Measurements from ENCODE around the gene CHCT1. TPM values are rescaled to one million over a fixed set of nuclear protein-coding genes. Genes with fewer than 3 reads are reported as not detected.
"Not testable (repeated sequence)": the region's sequence is repeated elsewhere in the genome, so short reads cannot be mapped to it uniquely, and the experiment has no call there.

The CHCT1 gene
- total RNA-seq, 1 donor = not detected

- DNase-seq (ENCODE audit: low read depth) = no peak
- no peak for TF ChIP-seq CTCF (IDR thresholded peaks at IDR 0.05; ENCODE audit: insufficient read depth, low read depth, low read length)
Measured at GRCh38 chr17:60403523-60403810, 18.8 kb upstream of the CHCT1 start.

DNA sequence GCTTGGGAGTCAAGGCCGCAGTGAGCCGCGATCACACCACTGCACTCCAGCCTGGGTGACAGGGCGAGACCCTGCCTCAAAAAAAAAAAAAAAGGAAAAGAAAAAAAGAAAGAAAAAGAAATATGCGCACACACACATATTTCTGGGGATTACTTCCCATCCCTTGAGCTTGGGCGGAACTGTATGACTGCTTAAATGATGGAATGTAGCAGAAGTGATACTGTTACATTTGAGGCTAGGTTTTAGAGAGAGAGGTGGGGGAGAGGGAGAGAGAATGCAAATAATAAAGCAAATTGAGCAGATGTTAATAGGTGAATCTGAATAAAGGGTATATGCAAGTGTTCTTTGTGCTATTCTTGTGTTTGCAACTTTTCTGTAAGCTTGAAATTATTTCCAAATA, 18.3 kb upstream of the CHCT1 start:
- no peak for TF ChIP-seq CTCF (IDR thresholded peaks at IDR 0.05; ENCODE audit: insufficient read depth, low read depth, low read length)
- no peak for DNase-seq (ENCODE audit: low read depth)
- H3K4me3 ChIP-seq (ENCODE audit: low read depth, low read length) = no peak overlapping the region

More at GRCh38 chr17:60403523-60403810, 18.8 kb upstream of the CHCT1 start:
- H3K4me3 ChIP-seq (ENCODE audit: low read depth, low read length) = no peak overlapping the region

DNA sequence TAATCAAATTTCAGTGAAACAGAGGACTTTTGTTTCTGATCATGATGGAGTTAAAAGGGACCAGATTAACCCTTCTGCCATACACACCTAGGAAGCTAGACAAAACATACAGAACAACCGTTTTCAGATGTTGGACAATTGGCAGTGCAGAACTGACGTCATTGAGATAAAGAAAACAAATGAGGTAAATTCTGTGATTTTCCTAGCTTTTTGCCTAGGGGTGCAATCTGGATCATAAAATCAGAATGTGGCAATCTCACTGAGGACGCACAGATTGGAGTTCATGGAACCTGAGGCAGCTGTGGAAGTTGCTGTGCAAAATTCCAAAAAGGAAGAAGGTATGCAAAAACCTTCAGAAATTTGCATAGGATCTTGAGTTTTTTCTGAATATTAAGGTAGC, 15.4 kb upstream of the CHCT1 start:
- DNase-seq (ENCODE audit: low read depth) = peak; percentile 14
- no peak for TF ChIP-seq CTCF (IDR thresholded peaks at IDR 0.05; ENCODE audit: insufficient read depth, low read depth, low read length)
- H3K4me3 ChIP-seq (ENCODE audit: low read depth, low read length) = no peak overlapping the region

GRCh38 chr17:60410001-60410400, 12.3 kb upstream of the CHCT1 start:
- no peak for DNase-seq (ENCODE audit: low read depth)
- H3K4me3 ChIP-seq (ENCODE audit: low read depth, low read length) = no peak overlapping the region
- TF ChIP-seq CTCF (IDR thresholded peaks at IDR 0.05; ENCODE audit: insufficient read depth, low read depth, low read length) = no peak

- DNase-seq (ENCODE audit: low read depth) = no peak
- no peak for TF ChIP-seq CTCF (IDR thresholded peaks at IDR 0.05; ENCODE audit: insufficient read depth, low read depth, low read length)
Measured at GRCh38 chr17:60412701-60413100, 9.6 kb upstream of the CHCT1 start.

DNA sequence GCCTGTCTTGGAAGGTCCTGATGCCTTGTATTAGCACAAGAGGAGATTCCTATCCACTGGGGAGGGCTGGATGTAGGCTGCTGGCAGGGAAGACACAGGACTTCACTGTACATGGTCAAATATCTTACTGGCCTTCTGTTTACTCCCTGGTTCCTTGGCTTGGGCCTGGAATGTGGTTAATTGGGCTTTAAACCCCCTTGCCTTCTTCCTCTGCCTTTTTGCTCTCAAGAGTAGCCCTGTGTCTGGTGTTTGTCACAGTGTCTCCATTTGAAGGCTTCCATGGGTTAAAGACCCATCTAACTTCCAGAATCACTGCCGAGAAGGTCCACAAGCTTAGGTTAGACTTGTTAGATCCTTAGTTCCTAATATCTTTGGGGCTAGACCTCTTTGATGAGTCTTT, 7.1 kb upstream of the CHCT1 start:
- TF ChIP-seq CTCF (IDR thresholded peaks at IDR 0.05; ENCODE audit: insufficient read depth, low read depth, low read length) = no peak
- H3K4me3 ChIP-seq (ENCODE audit: low read depth, low read length) = no peak overlapping the region
- DNase-seq (ENCODE audit: low read depth) = no peak

More at GRCh38 chr17:60412701-60413100, 9.6 kb upstream of the CHCT1 start:
- no peak overlapping the region for H3K4me3 ChIP-seq (ENCODE audit: low read depth, low read length)

DNA sequence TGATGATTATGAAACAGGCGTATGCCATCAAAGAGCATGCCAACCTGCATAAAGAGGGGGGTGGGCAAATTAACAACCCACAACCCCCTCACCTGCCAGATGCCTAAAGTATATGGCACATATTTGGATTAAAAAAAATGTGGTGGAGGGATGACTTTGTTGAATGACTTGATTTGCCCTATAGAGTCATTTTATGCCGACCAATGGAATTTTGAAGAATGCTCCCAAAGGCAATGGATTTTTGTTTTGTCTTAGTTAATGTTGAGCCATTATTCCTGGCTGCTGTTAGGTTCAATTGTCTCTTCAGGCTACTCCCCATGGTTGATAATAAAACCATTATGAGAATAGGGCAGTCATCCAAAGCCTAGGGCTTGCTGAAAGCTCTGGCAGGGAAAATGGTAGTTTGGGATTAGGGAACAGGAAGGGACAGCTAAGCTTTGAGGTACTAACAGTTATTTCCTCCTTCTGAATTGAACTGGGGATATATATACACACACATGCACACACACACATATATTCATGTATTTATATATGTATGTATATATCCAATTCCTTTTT, 5.8 kb upstream of the CHCT1 start:
- DNase-seq (ENCODE audit: low read depth) = no peak
- H3K4me3 ChIP-seq (ENCODE audit: low read depth, low read length) = no peak overlapping the region
- no peak for TF ChIP-seq CTCF (IDR thresholded peaks at IDR 0.05; ENCODE audit: insufficient read depth, low read depth, low read length)

GRCh38 chr17:60419003-60419402, 3.3 kb upstream of the CHCT1 start:
- DNase-seq (ENCODE audit: low read depth) = not testable (repeated sequence)

GRCh38 chr17:60419875-60420274, 2.4 kb upstream of the CHCT1 start:
- not testable (repeated sequence) for DNase-seq (ENCODE audit: low read depth); H3K4me3 ChIP-seq (ENCODE audit: low read depth, low read length)

More at GRCh38 chr17:60419003-60419402, 3.3 kb upstream of the CHCT1 start:
- not testable (repeated sequence) for H3K4me3 ChIP-seq (ENCODE audit: low read depth, low read length)
